Measurements from ENCODE around the gene PBX3.

The PBX3 gene

GRCh38 chr9:125906893-125907292 lies 159.7 kb downstream of the PBX3 start:
- no peak for DNase-seq (ENCODE audit: low read depth)

GRCh38 chr9:125908136-125908535 lies 161.0 kb downstream of the PBX3 start:
- DNase-seq (ENCODE audit: low read depth), result no peak

- no peak for DNase-seq (ENCODE audit: low read depth)
Observed at GRCh38 chr9:125908966-125909365, 161.8 kb downstream of the PBX3 start.

GRCh38 chr9:125909459-125909858 lies 162.3 kb downstream of the PBX3 start:
- no peak for DNase-seq (ENCODE audit: low read depth)

GRCh38 chr9:125910286-125910685 lies 163.1 kb downstream of the PBX3 start:
- no peak for DNase-seq (ENCODE audit: low read depth)

DNA sequence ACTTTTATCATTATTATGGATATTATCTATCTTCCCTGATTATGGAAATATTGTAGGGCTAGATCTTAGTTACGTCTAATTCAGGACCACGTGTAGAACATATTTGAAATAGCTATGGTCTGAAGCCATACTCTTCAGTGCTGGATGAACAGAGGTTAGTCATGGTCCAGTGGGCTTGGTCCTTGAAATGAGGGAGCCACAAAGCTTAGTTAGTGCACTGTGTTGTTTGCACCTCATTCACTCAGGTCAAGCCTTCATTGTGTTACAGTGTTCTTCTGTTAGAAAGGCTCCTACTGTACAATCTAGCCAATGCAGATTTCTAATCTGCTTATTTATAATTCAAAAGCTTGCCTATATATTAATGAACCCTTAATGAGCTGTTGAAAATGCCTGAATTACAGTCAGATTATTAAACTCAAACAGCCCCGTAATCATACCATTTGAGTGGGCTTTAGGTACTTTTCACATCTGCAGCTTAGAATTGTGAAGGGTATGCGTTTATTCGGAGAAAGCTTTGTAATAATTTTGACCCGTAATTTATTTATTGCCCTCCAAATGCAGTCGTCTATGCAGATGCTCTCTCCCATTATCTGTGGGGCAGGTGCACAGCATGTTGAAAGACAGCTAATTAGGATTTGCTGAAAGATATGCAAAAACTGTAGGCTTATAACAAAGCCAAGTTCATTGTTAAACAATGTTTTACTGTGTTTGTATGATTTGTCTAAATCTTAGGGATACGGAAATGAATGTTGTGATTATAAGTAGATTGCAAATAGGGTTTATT lies 164.9 kb downstream of the PBX3 start:
- no peak for DNase-seq (ENCODE audit: low read depth)

- no peak for DNase-seq (ENCODE audit: low read depth)
Observed at GRCh38 chr9:125912667-125913066, 165.5 kb downstream of the PBX3 start.

DNA sequence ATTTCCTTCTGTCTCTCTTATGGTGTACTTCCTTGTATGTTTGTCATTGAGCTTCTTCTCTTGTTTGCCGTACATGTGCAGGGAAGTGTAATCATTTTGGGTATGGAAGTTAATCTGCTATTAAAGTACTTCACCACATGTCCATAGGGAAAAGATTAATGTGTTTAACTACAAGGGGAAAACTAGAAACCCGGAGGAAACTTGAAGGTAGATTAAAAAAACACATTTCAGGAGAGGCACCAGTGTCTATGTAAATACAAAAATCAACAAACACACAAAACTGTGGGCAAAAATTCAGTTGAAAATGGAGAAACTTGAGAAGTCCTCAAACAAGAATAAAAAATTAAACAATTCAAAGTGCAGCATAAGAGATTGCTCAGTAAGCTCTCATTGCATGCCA lies 166.4 kb downstream of the PBX3 start:
- no peak for DNase-seq (ENCODE audit: low read depth)

- no peak for DNase-seq (ENCODE audit: low read depth)
Observed at GRCh38 chr9:125914411-125914810, 167.2 kb downstream of the PBX3 start.

GRCh38 chr9:125915606-125916005 lies 168.4 kb downstream of the PBX3 start:
- DNase-seq (ENCODE audit: low read depth), result no peak

- DNase-seq (ENCODE audit: low read depth), result no peak
Observed at GRCh38 chr9:125919565-125919964, 172.4 kb downstream of the PBX3 start.

GRCh38 chr9:125920402-125920801 lies 173.2 kb downstream of the PBX3 start:
- no peak for DNase-seq (ENCODE audit: low read depth)

GRCh38 chr9:125922854-125923253 lies 175.7 kb downstream of the PBX3 start:
- no peak for DNase-seq (ENCODE audit: low read depth)

DNA sequence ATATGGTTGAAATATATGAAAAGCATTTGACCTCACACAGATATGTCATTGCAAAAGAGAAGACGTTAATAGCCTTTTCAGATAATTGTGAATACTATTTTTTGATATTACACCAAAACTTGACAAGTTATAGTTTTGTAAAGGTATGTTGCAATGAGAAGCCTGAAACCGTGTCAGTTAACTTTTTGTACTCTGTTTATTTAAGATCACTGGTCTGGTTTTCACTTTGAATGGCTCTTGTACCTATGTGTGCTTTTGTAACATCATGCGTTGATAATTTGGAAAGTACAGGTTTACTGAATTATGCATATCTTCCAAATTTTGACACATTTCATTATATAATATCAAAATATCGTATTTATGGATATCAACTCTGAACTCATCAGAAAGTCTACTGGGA lies 177.2 kb downstream of the PBX3 start:
- DNase-seq (ENCODE audit: low read depth), result no peak

GRCh38 chr9:125926936-125927335 lies 179.8 kb downstream of the PBX3 start:
- DNase-seq (ENCODE audit: low read depth), result no peak

DNA sequence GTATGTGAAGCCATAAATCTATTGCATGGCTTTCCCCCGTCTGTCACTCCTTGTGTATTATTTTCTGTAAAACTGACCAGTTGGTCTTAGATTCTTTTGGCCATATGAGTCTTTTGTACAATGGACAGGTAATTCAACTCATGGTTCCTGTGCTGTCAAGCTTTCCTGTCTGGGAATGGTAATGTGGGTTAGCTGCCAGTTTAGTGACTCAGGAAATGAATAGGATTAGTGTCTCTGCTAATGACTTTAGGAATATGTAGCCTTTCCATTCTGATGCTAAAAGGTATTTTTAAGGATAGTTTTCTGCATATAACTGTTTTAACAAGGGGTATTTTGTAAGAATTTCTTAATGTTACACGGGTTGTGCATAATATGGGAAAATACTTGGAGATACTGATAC lies 182.7 kb downstream of the PBX3 start:
- no peak for DNase-seq (ENCODE audit: low read depth)

DNA sequence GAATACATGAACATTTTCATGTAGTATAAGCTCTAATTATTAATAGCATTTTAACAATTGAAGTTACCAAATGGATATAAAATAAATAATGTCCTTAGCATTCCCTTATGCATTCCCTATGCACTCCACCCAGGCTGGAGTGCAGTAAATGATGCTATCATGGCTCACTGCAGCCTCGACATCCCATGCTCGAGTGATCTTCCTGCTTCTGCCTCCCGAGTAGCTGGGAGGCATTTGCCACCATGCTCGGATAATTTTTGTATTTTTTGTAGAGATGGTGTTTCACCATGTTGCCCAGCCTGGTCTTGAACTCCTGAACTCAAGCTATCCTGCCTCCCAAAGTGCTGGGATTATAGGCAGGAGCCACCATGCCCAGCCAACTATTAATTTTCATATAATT lies 184.0 kb downstream of the PBX3 start:
- no peak for DNase-seq (ENCODE audit: low read depth)

- DNase-seq (ENCODE audit: low read depth), result no peak
Observed at GRCh38 chr9:125932012-125932411, 184.8 kb downstream of the PBX3 start.

GRCh38 chr9:125932746-125933455 lies 185.7 kb downstream of the PBX3 start:
- no peak for DNase-seq (ENCODE audit: low read depth)

GRCh38 chr9:125942125-125942524 lies 195.0 kb downstream of the PBX3 start:
- no peak for DNase-seq (ENCODE audit: low read depth)

DNA sequence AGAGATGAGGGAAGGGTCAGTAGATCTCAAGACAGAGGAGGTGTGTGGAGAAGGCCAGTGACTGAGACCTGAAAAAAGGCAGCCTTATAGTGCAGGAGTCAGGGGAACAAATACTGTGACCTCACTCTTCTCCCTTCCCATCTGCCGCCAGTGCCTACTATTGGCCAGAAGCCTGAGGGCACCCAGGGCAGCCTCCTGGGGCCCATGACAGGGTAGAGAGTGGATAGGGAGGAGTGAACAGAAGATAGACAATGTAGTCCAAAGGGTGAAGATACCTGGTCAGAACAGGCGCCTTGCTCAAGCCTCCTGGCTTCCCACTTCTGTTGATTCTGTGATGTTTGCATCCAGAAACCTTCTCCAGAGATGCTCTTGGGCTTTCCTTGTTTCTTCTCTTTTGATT lies 196.7 kb downstream of the PBX3 start:
- DNase-seq (ENCODE audit: low read depth), result no peak

DNA sequence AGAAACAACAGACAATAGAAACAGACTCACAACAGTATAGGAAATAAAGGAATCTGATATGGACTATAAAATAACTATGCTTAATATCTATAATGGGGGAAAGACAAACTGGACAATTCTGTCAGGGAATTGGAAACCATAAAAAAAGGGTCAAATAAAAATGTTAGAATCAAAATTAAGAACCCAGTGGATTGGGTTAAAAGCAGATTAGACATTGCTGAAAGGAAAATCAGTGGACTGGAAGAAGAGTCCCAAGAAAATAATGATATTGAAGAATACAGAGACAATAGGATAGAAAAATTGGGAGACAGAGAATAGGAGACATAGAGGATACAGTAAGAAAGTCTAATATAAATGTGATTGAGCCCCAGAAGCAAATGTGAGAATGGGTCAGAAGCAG lies 199.2 kb downstream of the PBX3 start:
- no peak for DNase-seq (ENCODE audit: low read depth)

- no peak for DNase-seq (ENCODE audit: low read depth)
Observed at GRCh38 chr9:125948887-125949596, 201.9 kb downstream of the PBX3 start.

Data from activated T-cell treated with anti-CD3 and anti-CD28 coated beads for 48 hours (primary cell).